ENCODE data around the gene FER. TPM values are rescaled to one million over a fixed set of nuclear protein-coding genes. Genes with fewer than 3 reads are reported as not detected.

Gene FER
- total and polyA plus RNA-seq, 2 of the 8 experiments (the other 6 are each of a cell fraction or from before 2014, with no cell fraction given), result 1.3 to 15.8 TPM

DNA sequence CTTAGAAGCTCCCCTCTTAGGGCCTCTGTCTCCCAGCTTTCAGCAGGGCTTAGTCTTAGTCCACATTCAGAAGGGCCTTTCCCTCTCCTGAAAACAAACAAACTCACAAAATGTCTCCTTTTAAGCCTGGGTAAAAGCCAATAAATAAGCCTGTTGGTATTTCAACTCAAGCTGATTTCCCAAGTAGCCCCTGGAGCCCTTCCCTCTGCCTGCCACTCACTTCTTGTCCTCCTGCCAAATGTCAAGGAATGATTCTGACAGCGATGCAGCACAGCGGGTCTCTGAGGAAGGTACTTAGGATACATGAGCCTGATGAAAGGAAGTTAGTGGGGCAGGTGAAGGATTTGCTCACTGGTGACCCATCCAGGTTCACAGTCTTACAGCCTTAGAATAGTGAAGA, 451.6 kb downstream of the FER start:
- no peak for FAIRE-seq

More for the DNA sequence above, 451.6 kb downstream of the FER start:
- Histone ChIP-seq H2BK15ac (ENCODE audit: low read length) (no peak overlapping the region), H3K23me2 (ENCODE audit: low read depth, low read length) (no peaks in the 10 kb centered on the region; the same call in 1 of the 2 replicates), H2BK20ac (ENCODE audit: low read length) (no peak overlapping the region), H3K9me3 (ENCODE audit: insufficient read depth in 2 of 2, low read depth in 1 of 2, low read length in 1 of 2) (no peaks in the 10 kb centered on the region), H4K91ac (replicated peaks; ENCODE audit: insufficient read length, low read length) (no peak overlapping the region), H4K20me1 (replicated peaks in 1 of 2; ENCODE audit: control insufficient read depth in 1 of 2, insufficient read depth in 2 of 2, low read length in 2 of 2) (no peaks in the 10 kb centered on the region), H2BK120ac (replicated peaks; ENCODE audit: low read depth, low read length) (no peak overlapping the region), H2AK5ac (ENCODE audit: low read depth, low read length) (no peak overlapping the region), H2AFZ (ENCODE audit: low read length) (no peak overlapping the region), H3K27ac (ENCODE audit: low read depth, low read length) (no peak overlapping the region), H3K56ac (replicated peaks; ENCODE audit: insufficient read length, low read depth, low read length) (no peak overlapping the region), H3K4ac (replicated peaks; ENCODE audit: insufficient read length, low read depth, low read length) (no peak overlapping the region), H3K18ac (ENCODE audit: extremely low read depth, low read length) (no peak overlapping the region), H4K8ac (ENCODE audit: extremely low read depth, insufficient read depth, low read length) (no peak overlapping the region), H3K14ac (ENCODE audit: insufficient read length) (no peak overlapping the region), H2BK5ac (ENCODE audit: low read depth, low read length) (no peak overlapping the region), H3K27me3 (replicated peaks in 1 of 4; ENCODE audit: control insufficient read depth in 3 of 4, extremely low read depth in 1 of 4, insufficient read depth in 3 of 4, low read length in 3 of 4) (no peaks in the 10 kb centered on the region), H3K4me2 (ENCODE audit: insufficient read depth in 1 of 2, low read depth in 2 of 2, low read length in 2 of 2) (no peak overlapping the region), H3K9ac (replicated peaks in 1 of 4; ENCODE audit: extremely low read depth in 1 of 4, low read depth in 3 of 4, low read length in 3 of 4) (no peak overlapping the region), H3K4me1 (replicated peaks in 1 of 4; ENCODE audit: control insufficient read depth in 3 of 4, insufficient read depth in 4 of 4, low read length in 3 of 4) (peaks cover 0 to 12% (median 9%) of the 10 kb centered on the region in 4 experiments; a peak in 4 of 7 replicates), H3K36me3 (ENCODE audit: control insufficient read depth in 2 of 4, insufficient read depth in 4 of 4, low read length in 3 of 4) (no peaks in the 10 kb centered on the region), H4K5ac (ENCODE audit: insufficient read length, low read depth, low read length) (no peak overlapping the region), H3K23ac (ENCODE audit: insufficient read length) (no peak overlapping the region), H3K4me3 (ENCODE audit: extremely low read depth in 1 of 4, insufficient read depth in 2 of 4, low read depth in 3 of 4, low read length in 4 of 4) (no peak overlapping the region), H3K79me1 (ENCODE audit: low read depth, low read length) (no peaks in the 10 kb centered on the region), H2BK12ac (ENCODE audit: low read depth, low read length) (no peak overlapping the region), H3K79me2 (ENCODE audit: control insufficient read depth in 1 of 2, insufficient read depth in 2 of 2, low read length in 2 of 2) (no peaks in the 10 kb centered on the region)
- TF ChIP-seq SIRT6 (IDR thresholded peaks at IDR 0.05; ENCODE audit: low read length) (no peak), CBX5 (IDR thresholded peaks at IDR 0.05; ENCODE audit: low read depth, low read length) (no peak), CEBPB (IDR thresholded peaks at IDR 0.05; ENCODE audit: low read depth, low read length) (no peak), CHD1 (IDR thresholded peaks at IDR 0.05; ENCODE audit: low read depth, low read length) (no peak), CTBP2 (IDR thresholded peaks at IDR 0.05; ENCODE audit: borderline replicate concordance, insufficient read depth, insufficient read length, low read length) (no peak), TAF7 (optimal IDR thresholded peaks at IDR 0.05; ENCODE audit: borderline replicate concordance, low read depth, low read length) (no peak)
- 78% methylated on average over 2 of the region's 2 CpGs; no CpG with 5 or more reads in 1 of the 2 experiments for whole genome bisulfite sequencing, 2 experiments (ENCODE audit: extremely low coverage in 1 of 2, insufficient coverage in 1 of 2, insufficient read length in 1 of 2, insufficient replicate concordance in 2 of 2, low coverage in 1 of 2, low lambda C conversion rate in 2 of 2, missing lambda C conversion rate in 1 of 2)
- CTCF ChIA-PET (ENCODE audit: partially characterized antibody), result interaction anchor here (0.8 kb wide), 2 partner anchors 14 to 230 kb away, joined by 3 read pairs; no protein-coding TSS in a partner anchor
- no peak for DNase-seq (ENCODE audit: low read depth in 1 of 2, low spot score in 2 of 2)
- POLR2A ChIA-PET (ENCODE audit: partially characterized antibody), result no interaction called here
